Measurements from ENCODE around the gene RASGRF2. TPM values are rescaled to one million over a fixed set of nuclear protein-coding genes. Genes with fewer than 3 reads are reported as not detected.

RASGRF2 gene
- total RNA-seq, 1 experiment from 2014 or later: 9.1 TPM

DNA sequence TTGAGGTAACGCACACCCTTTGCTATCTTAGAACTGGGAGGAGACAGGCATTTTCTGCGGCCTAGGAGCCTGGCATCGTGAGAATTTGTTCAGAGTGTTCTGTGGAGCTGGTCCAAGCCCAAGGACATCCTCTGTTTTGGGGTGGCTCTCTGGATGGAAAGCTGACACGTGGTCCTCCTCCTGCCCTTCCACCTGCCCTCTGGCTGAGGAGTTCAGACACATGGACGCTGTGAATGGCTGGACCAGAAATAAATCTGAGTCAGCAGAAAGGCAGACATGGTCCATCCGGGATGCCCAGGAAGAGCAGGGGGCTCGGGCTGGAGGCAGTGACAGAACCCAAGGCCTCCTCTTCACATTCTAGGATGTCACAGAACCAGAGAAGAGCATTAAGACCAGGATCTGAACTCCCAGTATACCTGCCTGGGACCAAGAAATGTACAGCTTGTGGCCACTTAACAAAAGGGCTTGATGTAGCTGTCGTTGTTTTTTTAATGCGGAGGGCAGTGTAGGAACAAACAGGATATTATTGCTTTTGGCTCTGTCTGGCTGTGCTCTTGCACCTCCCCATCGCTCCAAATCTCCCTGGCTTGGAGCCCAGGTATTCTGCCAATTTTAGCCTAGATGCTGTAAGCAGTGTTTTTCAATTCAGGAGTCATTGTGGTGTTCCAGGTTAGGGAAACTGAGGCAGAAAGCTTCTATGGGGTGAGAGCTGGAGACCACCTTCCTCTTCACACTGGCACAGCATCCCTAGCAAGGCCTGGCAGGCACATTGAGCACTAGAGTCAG, 275.3 kb downstream of the RASGRF2 start:
- ChIA-PET CTCF (no interaction called here), POLR2A (ENCODE audit: low non-redundant PET) (no interaction called here)
- Histone ChIP-seq H3K4me3 (ENCODE audit: low read depth, low read length, poor library complexity, severe bottlenecking) (no peak overlapping the region), H3K27me3 (replicated peaks; ENCODE audit: insufficient read depth, low read depth, low read length, poor library complexity) (no peaks in the 10 kb centered on the region), H3K4me1 (ENCODE audit: insufficient read depth, low read length, poor library complexity, severe bottlenecking) (no peaks in the 10 kb centered on the region), H3K9me3 (ENCODE audit: low read depth, low read length, poor library complexity, severe bottlenecking) (no peaks in the 10 kb centered on the region), H3K36me3 (ENCODE audit: insufficient read depth, low read length, poor library complexity, severe bottlenecking) (no peaks in the 10 kb centered on the region), H3K27ac (ENCODE audit: low read depth, low read length, poor library complexity, severe bottlenecking) (no peak overlapping the region)
- TF ChIP-seq, protein P1, sequence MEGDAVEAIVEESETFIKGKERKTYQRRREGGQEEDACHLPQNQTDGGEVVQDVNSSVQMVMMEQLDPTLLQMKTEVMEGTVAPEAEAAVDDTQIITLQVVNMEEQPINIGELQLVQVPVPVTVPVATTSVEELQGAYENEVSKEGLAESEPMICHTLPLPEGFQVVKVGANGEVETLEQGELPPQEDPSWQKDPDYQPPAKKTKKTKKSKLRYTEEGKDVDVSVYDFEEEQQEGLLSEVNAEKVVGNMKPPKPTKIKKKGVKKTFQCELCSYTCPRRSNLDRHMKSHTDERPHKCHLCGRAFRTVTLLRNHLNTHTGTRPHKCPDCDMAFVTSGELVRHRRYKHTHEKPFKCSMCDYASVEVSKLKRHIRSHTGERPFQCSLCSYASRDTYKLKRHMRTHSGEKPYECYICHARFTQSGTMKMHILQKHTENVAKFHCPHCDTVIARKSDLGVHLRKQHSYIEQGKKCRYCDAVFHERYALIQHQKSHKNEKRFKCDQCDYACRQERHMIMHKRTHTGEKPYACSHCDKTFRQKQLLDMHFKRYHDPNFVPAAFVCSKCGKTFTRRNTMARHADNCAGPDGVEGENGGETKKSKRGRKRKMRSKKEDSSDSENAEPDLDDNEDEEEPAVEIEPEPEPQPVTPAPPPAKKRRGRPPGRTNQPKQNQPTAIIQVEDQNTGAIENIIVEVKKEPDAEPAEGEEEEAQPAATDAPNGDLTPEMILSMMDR (conservative IDR thresholded peaks at IDR 0.05; ENCODE audit: low read depth, low read length): no peak
- TF ChIP-seq EZH2 (IDR thresholded peaks at IDR 0.05; ENCODE audit: borderline replicate concordance, low read depth, low read length, poor library complexity, severe bottlenecking): no peak
- no TSS peak for BruUV-seq (replicated peaks)
- intact Hi-C loops (cut with micrococcal nuclease; ENCODE audit: unreplicated experiment): no loop called here
- DNase-seq (ENCODE audit: low spot score): no peak

DNA sequence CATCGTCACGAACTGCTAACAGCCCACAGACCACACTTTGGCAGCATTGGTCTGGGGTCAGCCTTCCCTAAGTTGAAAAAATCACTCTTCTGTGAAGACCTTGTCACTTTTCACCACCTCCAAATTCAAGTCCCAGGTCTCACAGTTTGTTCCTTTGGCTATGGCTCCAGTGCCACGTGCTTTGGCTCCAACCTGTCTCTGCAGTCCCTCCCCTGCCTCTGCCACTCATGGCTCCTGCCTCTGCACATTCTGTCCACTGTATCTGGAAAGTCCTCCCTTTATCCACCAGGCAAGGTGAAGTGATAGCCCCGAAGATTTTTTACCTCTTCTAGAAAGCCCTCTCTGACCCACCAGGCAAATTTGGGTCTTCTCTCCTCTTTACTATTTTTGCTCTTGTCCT, 278.3 kb downstream of the RASGRF2 start:
- Histone ChIP-seq H3K4me3 (ENCODE audit: low read depth, low read length, poor library complexity, severe bottlenecking) (no peak overlapping the region), H3K27ac (ENCODE audit: low read depth, low read length, poor library complexity, severe bottlenecking) (no peak overlapping the region), H3K27me3 (replicated peaks; ENCODE audit: insufficient read depth, low read depth, low read length, poor library complexity) (no peaks in the 10 kb centered on the region), H3K4me1 (ENCODE audit: insufficient read depth, low read length, poor library complexity, severe bottlenecking) (no peaks in the 10 kb centered on the region), H3K9me3 (ENCODE audit: low read depth, low read length, poor library complexity, severe bottlenecking) (no peaks in the 10 kb centered on the region), H3K36me3 (ENCODE audit: insufficient read depth, low read length, poor library complexity, severe bottlenecking) (no peaks in the 10 kb centered on the region)
- POLR2A ChIA-PET (ENCODE audit: low non-redundant PET): no interaction called here
- TF ChIP-seq EZH2 (IDR thresholded peaks at IDR 0.05; ENCODE audit: borderline replicate concordance, low read depth, low read length, poor library complexity, severe bottlenecking): no peak
- TF ChIP-seq, protein P1 (conservative IDR thresholded peaks at IDR 0.05; ENCODE audit: low read depth, low read length): no peak
- BruUV-seq (replicated peaks): no TSS peak
- no peak for DNase-seq (ENCODE audit: low spot score)
- intact Hi-C loops (cut with micrococcal nuclease; ENCODE audit: unreplicated experiment): no loop called here
- CTCF ChIA-PET: no interaction called here

DNA sequence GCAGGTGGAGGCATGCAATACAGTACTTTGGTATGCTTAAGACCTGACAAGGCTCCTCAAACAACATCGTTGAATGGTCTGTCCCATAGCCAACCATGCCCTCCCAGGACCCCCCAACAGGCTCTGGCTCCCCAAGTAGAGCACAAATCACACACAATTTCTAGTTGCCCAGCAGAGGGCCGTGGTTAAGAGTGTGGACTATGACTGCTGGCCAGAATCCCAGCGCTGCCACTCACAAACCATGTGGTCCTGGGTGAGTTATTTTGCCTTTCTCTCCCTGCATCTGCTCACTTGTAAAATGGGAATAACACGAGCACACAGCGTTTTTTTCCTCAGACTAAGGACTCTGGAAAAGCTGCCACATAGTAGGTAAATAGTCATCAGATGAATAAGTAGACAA, 279.4 kb downstream of the RASGRF2 start:
- ChIA-PET CTCF (no interaction called here), POLR2A (ENCODE audit: low non-redundant PET) (no interaction called here)
- H3K9me3 ChIP-seq (ENCODE audit: low read depth, low read length, poor library complexity, severe bottlenecking): no peaks in the 10 kb centered on the region
- no peaks in the 10 kb centered on the region for H3K4me1 ChIP-seq (ENCODE audit: insufficient read depth, low read length, poor library complexity, severe bottlenecking)
- H3K27ac ChIP-seq (ENCODE audit: low read depth, low read length, poor library complexity, severe bottlenecking): no peak overlapping the region
- no peaks in the 10 kb centered on the region for H3K27me3 ChIP-seq (replicated peaks; ENCODE audit: insufficient read depth, low read depth, low read length, poor library complexity)
- intact Hi-C loops (cut with micrococcal nuclease; ENCODE audit: unreplicated experiment): no loop called here
- TF ChIP-seq, protein P1 (conservative IDR thresholded peaks at IDR 0.05; ENCODE audit: low read depth, low read length): no peak
- TF ChIP-seq EZH2 (IDR thresholded peaks at IDR 0.05; ENCODE audit: borderline replicate concordance, low read depth, low read length, poor library complexity, severe bottlenecking): no peak
- BruUV-seq (replicated peaks): no TSS peak
- no peaks in the 10 kb centered on the region for H3K36me3 ChIP-seq (ENCODE audit: insufficient read depth, low read length, poor library complexity, severe bottlenecking)
- DNase-seq (ENCODE audit: low spot score): no peak
- no peak overlapping the region for H3K4me3 ChIP-seq (ENCODE audit: low read depth, low read length, poor library complexity, severe bottlenecking)

Data from A673 (cell line).